Stimulated activated effector memory CD8-positive, alpha-beta T cell treated with anti-CD3 and anti-CD28 coated beads, Interleukin-12 subunit alpha, Interleukin-12 subunit beta, amount 100 ng/mL, for 72 hours (primary cell): ENCODE measurements around the gene KBTBD12.
"Not testable (repeated sequence)": the region's sequence is repeated elsewhere in the genome, so short reads cannot be mapped to it uniquely, and the experiment has no call there.

Experiments
- ATAC-seq: fragments of 150-1000 bp; cut with Tn5 transposase; 2 replicates; pipeline ENCODE4 v1.10.0; 2021
- DNase-seq, 2 donors: peaks; one replicate each; pipeline ENCODE4 v3.0.0; 2021 to 2022; ENCODE audit warnings: low spot score in 2 of 2
- H3K27ac Mint-ChIP-seq: one replicate; pipeline ENCODE4 v1.8.0; 2022; ENCODE audit warnings: mild to moderate bottlenecking, mixed read lengths
- H3K36me3 Mint-ChIP-seq: one replicate; pipeline ENCODE4 v1.8.0; 2022; ENCODE audit warnings: mild to moderate bottlenecking, mixed read lengths
- H3K4me1 Mint-ChIP-seq: one replicate; pipeline ENCODE4 v1.8.0; 2022; ENCODE audit warnings: mixed read lengths
- H3K4me3 Mint-ChIP-seq: one replicate; pipeline ENCODE4 v1.8.0; 2022; ENCODE audit warnings: mild to moderate bottlenecking, mixed read lengths
- H3K9me3 Mint-ChIP-seq: one replicate; pipeline ENCODE4 v1.8.0; 2022; ENCODE audit warnings: mixed read lengths

The KBTBD12 gene, protein sequence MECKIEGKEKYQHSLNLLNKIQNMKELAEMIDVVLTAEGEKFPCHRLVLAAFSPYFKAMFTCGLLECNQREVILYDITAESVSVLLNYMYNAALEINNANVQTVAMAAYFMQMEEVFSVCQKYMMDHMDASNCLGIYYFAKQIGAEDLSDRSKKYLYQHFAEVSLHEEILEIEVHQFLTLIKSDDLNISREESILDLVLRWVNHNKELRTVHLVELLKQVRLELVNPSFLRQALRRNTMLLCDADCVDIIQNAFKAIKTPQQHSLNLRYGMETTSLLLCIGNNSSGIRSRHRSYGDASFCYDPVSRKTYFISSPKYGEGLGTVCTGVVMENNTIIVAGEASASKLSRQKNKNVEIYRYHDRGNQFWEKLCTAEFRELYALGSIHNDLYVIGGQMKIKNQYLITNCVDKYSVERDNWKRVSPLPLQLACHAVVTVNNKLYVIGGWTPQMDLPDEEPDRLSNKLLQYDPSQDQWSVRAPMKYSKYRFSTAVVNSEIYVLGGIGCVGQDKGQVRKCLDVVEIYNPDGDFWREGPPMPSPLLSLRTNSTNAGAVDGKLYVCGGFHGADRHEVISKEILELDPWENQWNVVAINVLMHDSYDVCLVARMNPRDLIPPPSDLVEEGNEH

GRCh38 chr3:127915115-127915936 is at the start of gene KBTBD12:
TSS of gene KBTBD12 (plus strand) at chr3:127915232. CDS start at chr3:127923062, 7,830 bp downstream.
- ATAC-seq: peak; percentile 13
- Mint-ChIP-seq H3K4me1 (no peaks in the 10 kb centered on the region), H3K4me3 (no peak within 1 kb of the TSS), H3K9me3 (peaks cover 4% of the 10 kb centered on the region), H3K27ac (no peak within 1 kb of the TSS), H3K36me3 (no peaks in the 10 kb centered on the region)
- no peak for DNase-seq

DNA sequence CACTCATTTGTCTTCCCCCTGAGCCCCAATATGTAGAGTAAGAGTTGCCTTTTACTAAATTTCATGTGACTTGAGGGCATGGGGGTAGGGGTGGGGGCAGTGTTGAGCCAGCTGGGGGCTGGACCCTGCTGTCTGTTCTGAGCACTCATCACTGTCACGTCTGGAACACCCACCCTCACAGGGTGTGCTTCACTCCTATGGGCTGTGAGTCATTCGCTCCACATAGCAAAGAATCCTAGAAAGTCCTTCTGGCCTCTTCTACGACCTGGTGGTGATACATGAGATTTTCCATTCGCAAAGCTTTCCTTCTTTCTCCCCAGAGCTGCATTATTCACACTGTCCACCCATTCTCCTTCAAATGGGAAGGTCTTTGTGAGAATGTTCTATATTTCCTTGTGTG is 49.1 kb upstream of the KBTBD12 start:
- Mint-ChIP-seq H3K4me1 (peaks cover 10% of the 10 kb centered on the region), H3K36me3 (no peaks in the 10 kb centered on the region), H3K27ac (no peak overlapping the region), H3K4me3 (no peak overlapping the region), H3K9me3 (no peaks in the 10 kb centered on the region)
- peak; percentile 71 for ATAC-seq
- no peak for DNase-seq

DNA sequence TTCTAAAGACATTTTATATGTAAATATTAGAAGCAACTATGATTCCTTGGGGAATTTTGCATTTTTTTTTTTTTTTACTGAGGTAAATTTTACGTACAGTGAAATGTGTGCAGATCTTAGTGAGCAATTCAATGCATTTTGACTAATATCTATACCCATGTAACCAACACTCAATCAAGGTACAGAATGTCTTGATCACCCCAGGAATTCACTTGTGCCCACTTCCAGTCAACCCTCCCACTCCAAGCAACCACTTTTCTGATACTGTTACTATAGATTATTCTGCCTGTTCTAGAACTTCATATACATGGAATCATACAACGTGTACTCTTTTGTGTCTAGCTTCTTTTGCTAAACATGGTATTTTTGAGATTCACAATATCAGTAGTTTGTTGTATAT is 47.6 kb upstream of the KBTBD12 start:
- Mint-ChIP-seq H3K36me3 (no peaks in the 10 kb centered on the region), H3K4me1 (peaks cover 10% of the 10 kb centered on the region)
- ATAC-seq: peak; percentile 71

DNA sequence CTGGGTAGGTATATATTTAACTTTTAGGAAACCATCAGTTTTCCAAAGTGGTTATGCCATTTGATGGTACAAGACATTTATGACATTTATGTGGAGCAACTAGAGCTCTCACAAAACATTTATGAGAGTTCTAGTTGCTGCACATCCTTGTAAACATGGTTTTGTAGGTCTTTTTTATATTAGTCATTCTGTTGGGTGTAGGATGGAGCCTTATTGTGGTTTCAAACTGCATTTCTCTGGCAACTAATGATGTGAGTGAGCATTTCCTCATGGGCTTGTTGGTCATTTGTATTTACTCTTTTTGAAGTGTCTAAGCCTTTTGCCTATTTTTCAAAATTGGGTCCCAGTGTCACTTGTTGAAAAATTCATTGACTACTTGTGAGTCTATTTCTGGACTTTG is 47.0 kb upstream of the KBTBD12 start:
- Mint-ChIP-seq H3K9me3 (no peaks in the 10 kb centered on the region), H3K4me1 (peaks cover 10% of the 10 kb centered on the region), H3K4me3 (no peak overlapping the region), H3K27ac (no peak overlapping the region), H3K36me3 (no peaks in the 10 kb centered on the region)
- DNase-seq (no peak), ATAC-seq (peak; percentile 71)

More for the DNA sequence above, 47.6 kb upstream of the KBTBD12 start:
- no peaks in the 10 kb centered on the region for H3K9me3 Mint-ChIP-seq
- H3K27ac Mint-ChIP-seq: no peak overlapping the region
- no peak for DNase-seq
- H3K4me3 Mint-ChIP-seq: no peak overlapping the region

DNA sequence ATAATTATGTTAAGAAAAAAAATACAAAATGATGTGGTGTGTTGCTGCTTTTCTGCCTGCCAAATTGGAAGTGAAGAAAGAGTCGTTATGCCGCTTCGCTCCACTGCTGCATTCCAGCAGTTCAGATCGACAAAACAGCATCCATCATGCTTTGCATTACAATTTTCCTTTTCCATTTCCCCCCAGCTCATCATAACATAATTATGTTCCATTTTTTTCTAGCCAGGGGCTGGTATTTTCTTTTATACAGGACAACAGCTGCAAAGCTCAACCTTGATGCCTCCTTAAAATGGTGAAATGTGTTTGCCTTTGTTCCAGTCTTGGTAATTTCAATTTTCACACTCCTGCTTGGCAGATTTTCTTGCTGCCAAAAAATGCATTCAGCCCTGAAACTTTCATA is 44.9 kb upstream of the KBTBD12 start:
- Mint-ChIP-seq H3K27ac (no peak overlapping the region), H3K36me3 (no peaks in the 10 kb centered on the region), H3K4me3 (no peak overlapping the region), H3K9me3 (no peaks in the 10 kb centered on the region), H3K4me1 (peaks cover 9% of the 10 kb centered on the region)
- no peak for ATAC-seq
- no peak for DNase-seq

DNA sequence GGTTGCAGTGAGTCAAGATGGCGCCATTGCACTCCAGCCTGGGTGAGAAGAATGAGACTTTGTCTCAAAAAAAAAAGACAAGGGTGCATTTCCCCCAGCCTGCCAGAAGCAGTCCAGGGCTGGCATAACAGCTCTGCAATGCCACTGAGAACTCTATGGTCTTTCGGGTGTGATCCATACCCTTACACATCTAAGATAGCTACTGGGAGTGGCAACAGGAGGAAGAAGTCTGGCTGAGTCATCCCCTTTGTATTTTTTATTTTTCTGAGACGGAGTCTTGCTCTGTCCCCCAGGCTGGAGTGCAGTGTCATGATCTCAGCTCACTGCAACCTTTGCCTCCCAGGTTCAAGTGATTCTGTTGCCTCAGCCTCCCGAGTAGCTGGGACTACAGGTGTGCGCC is 40.9 kb upstream of the KBTBD12 start:
- not testable (repeated sequence) for H3K9me3 Mint-ChIP-seq, H3K36me3 Mint-ChIP-seq, H3K4me1 Mint-ChIP-seq, DNase-seq, H3K27ac Mint-ChIP-seq, H3K4me3 Mint-ChIP-seq, ATAC-seq

DNA sequence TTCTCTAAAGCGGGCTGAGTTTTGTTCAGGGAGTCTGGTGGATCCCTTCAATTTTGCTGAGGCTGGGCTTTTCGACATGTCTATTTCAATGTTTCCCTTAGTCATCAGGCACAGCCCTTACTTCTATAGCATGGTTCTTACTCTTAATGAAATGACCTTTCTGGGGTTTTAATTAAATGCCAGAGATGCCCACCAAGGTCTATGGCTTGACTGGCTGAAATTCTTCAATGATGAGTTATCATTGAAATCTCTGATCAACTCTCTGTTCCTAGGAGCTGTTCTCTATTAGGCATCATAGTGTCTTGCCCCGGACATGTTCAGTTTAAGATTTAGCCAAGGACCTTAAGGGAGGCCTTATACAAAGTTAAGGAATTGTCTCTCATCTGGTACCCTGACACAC is 33.4 kb upstream of the KBTBD12 start:
- Mint-ChIP-seq H3K4me1 (no peaks in the 10 kb centered on the region), H3K9me3 (no peaks in the 10 kb centered on the region), H3K4me3 (no peak overlapping the region), H3K36me3 (no peaks in the 10 kb centered on the region), H3K27ac (no peak overlapping the region)
- ATAC-seq (no peak), DNase-seq (no peak)

- H3K4me1 Mint-ChIP-seq: peaks cover 8% of the 10 kb centered on the region
- DNase-seq (no peak), ATAC-seq (no peak)
- H3K36me3 Mint-ChIP-seq: no peaks in the 10 kb centered on the region
- no peaks in the 10 kb centered on the region for H3K9me3 Mint-ChIP-seq
- H3K27ac Mint-ChIP-seq: no peak overlapping the region
- H3K4me3 Mint-ChIP-seq: no peak overlapping the region
Observed at GRCh38 chr3:127884041-127884440, 31.0 kb upstream of the KBTBD12 start.

DNA sequence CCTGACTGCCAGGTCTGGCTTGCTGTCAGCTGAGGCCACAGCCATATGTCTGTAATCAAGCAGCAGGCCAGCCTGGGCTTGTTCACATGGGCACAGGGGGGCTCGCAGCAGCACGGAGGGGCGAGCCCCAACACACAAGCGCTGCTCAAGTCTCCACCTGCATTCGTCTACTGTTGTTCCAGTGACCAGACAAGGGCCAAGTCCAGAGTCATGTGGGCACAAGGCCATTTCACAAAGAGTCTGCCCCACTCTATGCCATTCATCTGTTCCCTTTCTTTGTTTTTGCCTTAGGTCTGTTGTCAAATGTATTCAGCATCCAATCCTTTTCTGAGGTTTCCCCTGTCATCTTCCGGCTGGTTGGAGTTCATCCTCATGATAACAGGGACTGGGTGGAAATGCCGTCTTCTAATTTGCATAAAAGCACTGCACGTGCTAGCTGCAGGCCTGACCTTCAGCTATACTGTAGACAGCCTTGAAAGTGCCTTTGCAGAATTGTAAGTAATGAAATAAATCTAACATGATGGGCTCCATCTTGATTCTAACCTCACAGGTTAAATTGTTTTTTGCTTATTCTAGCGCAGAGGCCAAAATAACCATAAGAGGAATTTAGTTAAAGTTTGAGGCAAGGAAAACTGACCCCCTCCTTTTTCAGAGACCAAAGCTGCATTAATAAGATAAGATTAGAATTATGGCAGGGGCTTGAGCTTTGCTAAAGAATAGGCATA is 28.6 kb upstream of the KBTBD12 start:
- Mint-ChIP-seq H3K4me1 (peaks cover 20% of the 10 kb centered on the region), H3K36me3 (no peaks in the 10 kb centered on the region), H3K27ac (no peak overlapping the region), H3K9me3 (peaks cover 8% of the 10 kb centered on the region), H3K4me3 (no peak overlapping the region)
- DNase-seq (no peak), ATAC-seq (no peak)

GRCh38 chr3:127886956-127887231 is 28.1 kb upstream of the KBTBD12 start:
- no peaks in the 10 kb centered on the region for H3K36me3 Mint-ChIP-seq
- H3K4me1 Mint-ChIP-seq: peaks cover 20% of the 10 kb centered on the region
- H3K4me3 Mint-ChIP-seq: no peak overlapping the region
- ATAC-seq: no peak
- no peak overlapping the region for H3K27ac Mint-ChIP-seq
- H3K9me3 Mint-ChIP-seq: peaks cover 9% of the 10 kb centered on the region
- no peak for DNase-seq

- no peak overlapping the region for H3K27ac Mint-ChIP-seq
- ATAC-seq: no peak
- no peaks in the 10 kb centered on the region for H3K36me3 Mint-ChIP-seq
- no peak for DNase-seq
- H3K4me3 Mint-ChIP-seq: no peak overlapping the region
- peaks cover 20% of the 10 kb centered on the region for H3K4me1 Mint-ChIP-seq
- H3K9me3 Mint-ChIP-seq: peaks cover 13% of the 10 kb centered on the region
Observed at GRCh38 chr3:127887321-127887720, 27.7 kb upstream of the KBTBD12 start.

DNA sequence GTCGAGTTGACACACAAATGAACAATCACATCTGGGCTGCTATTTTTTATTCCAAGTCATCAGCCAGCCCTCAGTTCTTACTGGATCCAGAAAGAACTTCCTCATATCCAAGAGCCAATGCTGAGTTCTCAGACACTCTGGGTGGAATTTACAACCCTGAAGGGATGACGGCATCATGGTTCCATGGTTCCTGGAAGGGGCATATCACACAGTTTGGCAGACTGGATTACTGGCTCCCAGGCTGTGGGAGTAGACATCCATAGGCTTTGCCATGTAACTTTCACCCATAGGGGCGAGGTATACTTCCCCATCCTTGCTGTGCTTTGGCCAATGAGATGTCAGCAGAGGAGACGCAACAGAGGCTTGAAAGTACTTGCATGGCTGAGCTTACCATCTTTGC is 26.9 kb upstream of the KBTBD12 start:
- Mint-ChIP-seq H3K4me1 (peaks cover 20% of the 10 kb centered on the region), H3K4me3 (no peak overlapping the region), H3K27ac (peak overlapping the region; percentile 75), H3K36me3 (no peaks in the 10 kb centered on the region), H3K9me3 (peaks cover 13% of the 10 kb centered on the region)
- ATAC-seq (no peak), DNase-seq (no peak)

- DNase-seq (no peak), ATAC-seq (peak; percentile 41)
- Mint-ChIP-seq H3K4me3 (no peak overlapping the region), H3K9me3 (peaks cover 13% of the 10 kb centered on the region), H3K36me3 (no peaks in the 10 kb centered on the region), H3K4me1 (peaks cover 20% of the 10 kb centered on the region), H3K27ac (peak overlapping the region; percentile 75)
Observed at GRCh38 chr3:127888564-127889107, 26.4 kb upstream of the KBTBD12 start.

DNA sequence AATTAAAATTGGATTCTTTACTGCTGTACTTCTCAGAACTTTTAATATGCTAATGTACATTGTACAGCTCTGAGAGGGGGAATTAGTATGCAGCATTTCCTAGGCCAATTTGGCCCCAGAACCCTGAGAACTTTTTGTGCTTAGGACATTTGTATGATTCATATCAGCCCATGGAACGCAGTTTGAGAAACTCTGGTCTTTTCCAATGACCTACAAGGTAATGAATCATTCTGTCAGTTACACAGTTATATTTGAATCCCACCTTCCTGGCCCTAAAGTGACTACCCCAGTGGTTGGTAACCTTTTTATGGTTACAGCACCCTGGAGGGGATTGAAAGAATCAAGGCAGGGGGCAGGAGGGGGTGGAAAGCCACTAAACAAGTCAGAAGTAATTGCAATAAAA is 25.6 kb upstream of the KBTBD12 start:
- DNase-seq: no peak
- Mint-ChIP-seq H3K27ac (no peak overlapping the region), H3K36me3 (no peaks in the 10 kb centered on the region), H3K4me1 (peaks cover 20% of the 10 kb centered on the region), H3K4me3 (no peak overlapping the region), H3K9me3 (peaks cover 13% of the 10 kb centered on the region)
- ATAC-seq: peak; percentile 45
